Stimulated activated naive CD8-positive, alpha-beta T cell treated with anti-CD3 and anti-CD28 coated beads, Interleukin-15, Interleukin-2, amounts not matched to agents 100 U/mL and 50 U/mL, for 24 hours (primary cell): ENCODE measurements around the gene PHF21A.

Experiments
- ATAC-seq: fragments of 150-1000 bp; cut with Tn5 transposase; one replicate; pipeline ENCODE4 v1.10.0; 2021
- DNase-seq: peaks from one replicate; pipeline ENCODE4 v3.0.0; 2021

Gene PHF21A

GRCh38 chr11:45884596-45885185 lies 236.6 kb downstream of the PHF21A start:
- DNase-seq (no peak), ATAC-seq (no peak)
